Erythroblast (primary cell): Measurements from ENCODE around the gene SPEM3.

Experiments
- GATA1 ChIP-seq: IDR thresholded peaks from 2 replicates; pipeline ENCODE4 v1.6.1; 2011; ENCODE audit warnings: low read depth, mild to moderate bottlenecking, control low read depth, low read length, moderate library complexity
- POLR2A ChIP-seq: IDR thresholded peaks from 2 replicates; pipeline ENCODE4 v1.6.1; 2011; ENCODE audit warnings: mild to moderate bottlenecking, low read length

GRCh38 chr17:7480089-7480384, 51.4 kb downstream of the SPEM3 start:
- TF ChIP-seq POLR2A (no peak), GATA1 (no peak)
